HG02938 (cell line): ENCODE results near the gene GEN1.

Source experiments
- ATAC-seq: cut with Tn5 transposase; IDR thresholded peaks from one replicate; pipeline ENCODE4 v1.9.1; 2021; ENCODE audit warnings: mild to moderate bottlenecking, moderate library complexity; ENCODE audit not compliant: unreplicated experiment

Gene GEN1

GRCh38 chr2:17793803-17794354 is 39.9 kb downstream of the GEN1 start:
- ATAC-seq, result no peak

- no peak for ATAC-seq
Observed at GRCh38 chr2:17795309-17795708, 41.4 kb downstream of the GEN1 start.

GRCh38 chr2:17798338-17798737 is 44.4 kb downstream of the GEN1 start:
- ATAC-seq, result no peak

- no peak for ATAC-seq
Observed at GRCh38 chr2:17799301-17800120, 45.6 kb downstream of the GEN1 start.

- ATAC-seq, result no peak
Observed at GRCh38 chr2:17800219-17800618, 46.3 kb downstream of the GEN1 start.

GRCh38 chr2:17800693-17801458 is 46.9 kb downstream of the GEN1 start:
- no peak for ATAC-seq

- no peak for ATAC-seq
Observed at GRCh38 chr2:17803497-17803896, 49.6 kb downstream of the GEN1 start.

GRCh38 chr2:17804358-17804757 is 50.4 kb downstream of the GEN1 start:
- ATAC-seq, result peak; percentile 62

GRCh38 chr2:17805166-17805565 is 51.2 kb downstream of the GEN1 start:
- ATAC-seq, result no peak

- ATAC-seq, result no peak
Observed at GRCh38 chr2:17805717-17806363, 51.9 kb downstream of the GEN1 start.

- peak; percentile 44 for ATAC-seq
Observed at GRCh38 chr2:17813010-17813741, 59.2 kb downstream of the GEN1 start.

GRCh38 chr2:17813742-17814473 is 60.0 kb downstream of the GEN1 start:
- ATAC-seq, result peak; percentile 91

- no peak for ATAC-seq
Observed at GRCh38 chr2:17814601-17815000, 60.7 kb downstream of the GEN1 start.

GRCh38 chr2:17815468-17816184 is 61.7 kb downstream of the GEN1 start:
- peak; percentile 25 for ATAC-seq

- ATAC-seq, result no peak
Observed at GRCh38 chr2:17816396-17817245, 62.7 kb downstream of the GEN1 start, which contains the start of gene MSGN1. MSGN1 (plus strand) TSS chr2:17816460; CDS start chr2:17816519, 59 bp downstream.

- no peak for ATAC-seq
Observed at GRCh38 chr2:17818235-17818815, 64.4 kb downstream of the GEN1 start.

GRCh38 chr2:17821080-17821479 is 67.1 kb downstream of the GEN1 start:
- ATAC-seq, result no peak
